NCI-H69 (cell line): ENCODE measurements around the gene SENP8.
A peak's percentile ranks its signal among the peaks of the same experiment; 100 is the strongest.

Experiments used
- DNase-seq: peaks from one replicate; lab custom pipeline; 2025; lab: John Stamatoyannopoulos, UW

SENP8 gene

GRCh38 chr15:72113347-72114031 is 4.7 kb upstream of the SENP8 start:
- no peak for DNase-seq

GRCh38 chr15:72116731-72117485 is 1.3 kb upstream of the SENP8 start:
- peak; percentile 55 for DNase-seq

DNA sequence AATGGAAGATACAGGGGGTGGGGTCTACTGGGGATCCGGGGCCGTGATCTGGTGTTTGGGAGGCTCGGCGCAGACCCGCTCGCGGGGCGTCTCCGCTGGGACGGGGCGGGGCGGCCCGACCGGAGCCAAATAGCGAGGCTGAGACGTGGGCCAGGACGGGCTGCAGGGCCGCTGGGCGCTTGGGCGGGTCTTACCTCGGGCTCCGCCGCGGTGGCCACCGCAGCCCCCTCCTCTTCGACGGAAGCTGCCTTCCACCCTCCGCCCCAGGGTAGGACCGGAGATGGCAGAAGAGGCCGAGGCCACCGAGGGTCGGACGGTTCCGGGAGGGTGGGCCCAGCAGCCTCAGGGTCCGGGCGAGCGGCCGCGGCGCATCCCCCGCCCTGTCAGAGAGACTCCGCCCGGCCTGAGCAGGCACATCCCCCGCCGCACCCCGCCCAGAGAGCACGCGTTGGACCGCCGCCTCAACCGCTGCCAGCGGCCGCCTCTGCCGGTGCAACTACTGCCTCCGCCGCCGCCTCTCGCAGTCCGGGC is 652 bp upstream of the SENP8 start:
- no peak for DNase-seq

DNA sequence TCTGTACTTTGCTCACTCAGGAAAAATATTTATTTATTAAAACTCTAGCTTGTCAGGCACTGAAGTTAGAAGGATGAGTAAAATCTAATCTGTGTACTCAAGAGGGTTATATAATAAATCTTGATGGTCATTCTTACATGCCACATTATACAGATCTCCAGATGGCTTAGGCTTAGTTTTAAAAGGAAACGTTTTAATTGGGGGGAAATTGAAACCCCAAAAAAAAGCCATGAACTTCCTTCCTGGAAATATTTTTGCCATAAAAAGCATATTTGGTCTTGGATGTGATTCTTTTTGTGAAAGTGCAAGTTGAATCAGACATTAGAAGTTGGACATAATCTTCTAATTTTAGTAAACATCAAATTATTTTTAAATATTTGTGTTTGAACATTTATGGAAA is 6.0 kb downstream of the SENP8 start:
- no peak for DNase-seq

DNA sequence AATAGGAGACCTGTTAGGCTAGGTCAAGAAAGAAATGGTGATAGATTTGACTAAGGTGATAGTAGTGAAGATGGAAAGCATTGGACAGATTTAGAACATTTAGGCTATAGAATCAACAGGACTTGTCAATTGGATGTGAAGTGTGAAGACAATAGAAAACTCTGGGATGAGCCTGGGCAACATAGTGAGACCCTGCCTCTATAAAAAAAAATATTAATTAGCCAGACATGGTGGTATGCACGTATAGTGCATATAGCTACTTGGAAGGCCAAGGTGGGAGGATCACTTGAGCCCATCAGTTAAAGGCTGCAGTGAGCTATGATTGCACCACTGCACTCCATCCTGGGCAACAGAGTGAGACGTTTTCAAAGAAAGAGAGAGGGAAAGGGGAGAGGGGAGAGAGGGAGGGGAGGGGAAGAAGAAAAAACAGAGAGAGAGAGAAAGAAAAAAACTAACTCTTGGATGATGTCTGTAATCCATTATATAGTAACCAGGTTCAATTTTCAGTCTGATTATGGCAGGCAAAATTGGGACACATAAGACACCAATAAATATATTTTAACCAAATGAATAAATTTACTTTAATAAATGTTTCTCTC is 9.6 kb downstream of the SENP8 start:
- DNase-seq = no peak

DNA sequence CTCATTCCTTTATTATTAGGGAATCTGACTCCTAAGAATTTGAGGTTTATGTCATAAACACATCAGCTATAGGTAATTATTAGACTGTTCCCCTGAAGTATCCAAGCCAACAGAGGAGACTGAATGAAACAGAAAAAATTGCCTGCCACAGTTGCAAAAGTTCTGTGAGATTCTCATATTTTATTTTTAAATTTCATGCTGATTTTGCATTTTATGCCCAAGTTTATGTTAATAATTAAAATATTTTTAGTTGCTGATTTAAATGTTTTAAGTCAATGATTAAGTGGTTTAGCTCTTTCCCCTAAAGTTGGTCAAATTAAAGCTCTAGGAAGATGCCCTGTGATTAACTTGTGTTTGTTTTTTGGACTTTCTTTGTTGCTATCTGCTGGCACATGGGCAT is 10.2 kb downstream of the SENP8 start:
- no peak for DNase-seq

DNA sequence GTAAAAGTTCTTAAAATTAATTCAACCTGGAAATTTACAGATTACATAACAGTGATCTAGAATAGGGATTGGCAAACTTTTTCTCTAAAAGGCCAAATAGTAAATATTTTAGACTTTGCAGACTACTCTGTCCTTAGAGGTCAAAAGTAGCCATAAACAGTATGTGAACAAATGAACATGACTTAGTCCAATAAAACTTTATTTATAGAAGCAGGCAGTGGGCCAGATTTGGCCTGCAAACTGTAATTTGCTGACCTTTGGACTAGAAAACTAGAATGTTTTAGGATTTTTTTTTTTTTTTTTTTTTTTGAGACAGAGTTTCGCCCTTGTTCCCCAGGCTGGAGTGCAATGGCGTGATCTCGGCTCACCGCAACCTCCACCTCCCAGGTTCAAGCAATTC is 12.1 kb downstream of the SENP8 start:
- DNase-seq = no peak

- no peak for DNase-seq
These were observed 13.7 kb downstream of the SENP8 start for GRCh38 chr15:72131922-72132321.

- DNase-seq = no peak
These were observed 15.0 kb downstream of the SENP8 start for GRCh38 chr15:72133211-72133610.

DNA sequence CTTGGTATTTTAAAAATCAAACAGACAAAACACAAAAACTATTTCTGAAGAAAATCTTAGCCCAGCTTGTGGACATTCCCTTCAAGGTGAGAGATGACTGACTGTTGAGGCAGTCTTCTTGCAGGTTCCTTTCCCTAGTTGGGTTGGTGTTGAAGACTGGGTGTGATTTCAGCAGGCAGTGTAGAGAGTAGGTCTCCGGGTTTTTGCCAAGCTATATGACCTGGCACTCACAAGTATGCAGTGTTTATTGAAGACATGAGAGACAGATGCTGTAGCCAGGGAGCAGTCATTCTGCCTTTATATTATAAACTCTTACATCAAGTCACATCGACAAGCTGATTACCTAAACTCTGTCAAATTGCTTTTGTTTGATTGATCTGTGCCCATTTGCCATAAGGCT is 17.5 kb downstream of the SENP8 start:
- DNase-seq = peak; percentile 85

DNA sequence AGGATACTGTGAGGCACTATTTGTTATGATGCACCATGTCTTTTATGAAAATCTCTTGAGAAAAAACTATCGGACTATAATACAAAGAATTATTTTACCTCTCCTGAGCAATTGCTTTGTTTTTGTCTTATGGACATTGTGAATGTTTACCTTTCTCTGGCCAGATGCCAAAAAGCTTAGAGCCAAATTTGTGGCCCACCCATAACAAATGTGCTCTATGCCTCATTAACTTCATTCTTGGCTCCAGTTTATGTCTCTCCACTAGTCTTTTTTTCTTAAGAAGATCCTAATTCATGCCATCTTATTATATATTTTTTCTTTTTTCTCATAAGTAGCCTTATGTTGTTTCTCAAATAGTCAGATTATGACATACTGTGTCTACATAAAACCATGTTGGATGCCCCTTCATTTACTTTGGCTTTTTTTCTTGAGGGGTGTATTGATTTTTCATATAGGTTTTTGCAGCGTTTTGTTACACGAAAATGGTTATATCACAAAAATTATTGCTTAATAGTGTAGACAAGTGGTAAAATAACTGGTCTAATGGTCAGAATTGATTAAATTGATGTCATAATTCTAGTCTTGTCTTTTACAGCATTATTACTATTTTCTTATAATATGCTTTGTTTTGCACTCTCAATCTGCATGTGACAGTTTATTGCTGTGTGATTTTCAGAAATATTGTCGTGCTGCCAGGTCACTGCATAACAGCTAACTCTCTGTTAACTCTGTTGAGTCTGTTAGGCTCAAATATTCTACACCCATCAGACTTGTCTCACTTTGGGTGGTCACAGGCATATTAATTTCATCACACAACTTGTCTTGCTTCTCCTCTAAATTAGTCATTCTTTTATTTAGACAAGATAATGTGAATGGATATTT is 18.2 kb downstream of the SENP8 start:
- DNase-seq = peak; percentile 95

DNA sequence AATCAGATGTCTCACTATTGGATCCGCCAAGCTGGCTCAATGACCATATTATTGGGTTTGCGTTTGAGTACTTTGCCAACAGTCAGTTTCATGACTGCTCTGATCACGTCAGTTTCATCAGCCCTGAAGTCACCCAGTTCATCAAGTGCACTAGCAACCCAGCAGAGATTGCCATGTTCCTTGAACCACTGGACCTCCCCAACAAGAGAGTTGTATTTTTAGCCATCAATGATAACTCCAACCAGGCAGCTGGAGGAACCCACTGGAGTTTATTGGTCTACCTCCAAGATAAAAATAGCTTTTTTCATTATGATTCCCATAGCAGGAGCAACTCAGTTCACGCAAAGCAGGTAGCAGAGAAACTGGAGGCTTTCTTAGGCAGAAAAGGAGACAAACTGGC is 21.5 kb downstream of the SENP8 start:
- DNase-seq = no peak

DNA sequence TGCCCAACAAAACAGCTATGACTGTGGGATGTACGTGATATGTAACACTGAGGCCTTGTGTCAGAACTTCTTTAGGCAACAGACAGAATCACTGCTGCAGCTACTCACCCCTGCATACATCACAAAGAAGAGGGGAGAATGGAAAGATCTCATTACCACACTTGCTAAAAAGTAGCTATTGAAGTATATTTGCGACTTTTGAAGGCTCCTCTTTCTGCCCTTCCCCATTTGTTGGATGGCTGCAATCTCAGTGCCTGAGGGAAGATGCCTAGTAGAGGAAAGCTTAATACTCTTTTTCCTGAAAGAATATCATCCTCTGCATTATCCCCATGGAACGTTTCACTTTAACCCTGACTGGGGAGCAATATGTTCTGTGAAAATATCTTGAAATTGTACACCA is 21.9 kb downstream of the SENP8 start:
- DNase-seq = no peak

- DNase-seq = no peak
These were observed 23.2 kb downstream of the SENP8 start for GRCh38 chr15:72141171-72142084.

DNA sequence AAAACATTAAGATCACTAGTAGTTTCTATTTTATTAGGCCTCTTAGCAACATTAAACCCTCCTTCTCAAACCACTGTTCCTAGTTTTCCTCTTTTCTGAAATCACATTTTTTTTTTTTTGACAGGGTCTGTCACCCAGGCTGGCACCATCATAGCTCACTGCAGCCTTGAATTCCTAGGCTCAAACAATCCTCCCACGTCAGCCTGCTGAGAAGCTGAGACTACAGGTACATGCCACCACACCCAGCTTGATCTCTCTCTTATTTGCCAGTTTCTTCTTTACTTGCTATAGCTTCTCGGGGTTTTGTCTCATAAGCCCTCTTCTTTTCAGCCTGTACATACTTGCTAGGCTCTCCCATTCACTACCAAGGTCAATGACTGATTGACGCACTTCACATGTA is 28.0 kb downstream of the SENP8 start:
- DNase-seq = no peak

GRCh38 chr15:72146934-72147333 is 28.7 kb downstream of the SENP8 start:
- DNase-seq = no peak

- no peak for DNase-seq
These were observed 29.2 kb downstream of the SENP8 start for GRCh38 chr15:72147418-72147817.

DNA sequence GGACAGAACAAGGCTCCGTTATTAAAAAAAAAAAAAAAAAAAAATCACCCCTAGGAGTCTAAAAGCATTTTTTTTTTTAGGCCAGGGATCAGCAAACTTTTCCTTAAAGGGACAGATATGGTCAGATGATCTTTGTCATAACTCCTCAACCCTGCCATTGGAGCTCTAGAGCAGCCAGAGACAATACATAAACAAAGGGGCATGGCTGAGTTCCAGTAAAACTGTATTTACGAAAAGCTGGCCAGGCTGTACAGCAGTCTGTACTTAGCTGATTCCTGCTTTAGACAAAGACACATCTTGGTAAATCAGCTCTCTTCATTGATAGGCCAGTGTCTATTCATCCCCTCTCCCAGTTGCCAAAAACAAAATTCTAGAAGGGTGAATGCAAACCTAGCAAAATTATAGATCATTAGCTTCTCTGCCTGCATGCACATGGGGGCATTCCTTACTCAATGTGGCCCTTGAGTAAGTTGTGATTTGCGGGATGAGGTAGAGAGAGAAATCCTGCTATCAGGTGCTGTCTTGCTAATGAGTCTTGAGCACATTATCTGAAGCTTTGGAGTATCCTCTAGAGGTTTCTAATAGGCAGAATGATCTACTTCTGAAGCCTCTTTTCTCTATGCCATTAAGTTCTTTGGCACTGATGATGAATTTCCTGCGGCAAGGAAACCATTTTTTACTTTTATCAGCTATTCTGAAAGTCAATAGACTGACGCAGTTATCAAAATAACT is 35.2 kb downstream of the SENP8 start:
- DNase-seq = peak; percentile 19

- DNase-seq = no peak
These were observed 36.1 kb downstream of the SENP8 start for GRCh38 chr15:72154316-72154715.

DNA sequence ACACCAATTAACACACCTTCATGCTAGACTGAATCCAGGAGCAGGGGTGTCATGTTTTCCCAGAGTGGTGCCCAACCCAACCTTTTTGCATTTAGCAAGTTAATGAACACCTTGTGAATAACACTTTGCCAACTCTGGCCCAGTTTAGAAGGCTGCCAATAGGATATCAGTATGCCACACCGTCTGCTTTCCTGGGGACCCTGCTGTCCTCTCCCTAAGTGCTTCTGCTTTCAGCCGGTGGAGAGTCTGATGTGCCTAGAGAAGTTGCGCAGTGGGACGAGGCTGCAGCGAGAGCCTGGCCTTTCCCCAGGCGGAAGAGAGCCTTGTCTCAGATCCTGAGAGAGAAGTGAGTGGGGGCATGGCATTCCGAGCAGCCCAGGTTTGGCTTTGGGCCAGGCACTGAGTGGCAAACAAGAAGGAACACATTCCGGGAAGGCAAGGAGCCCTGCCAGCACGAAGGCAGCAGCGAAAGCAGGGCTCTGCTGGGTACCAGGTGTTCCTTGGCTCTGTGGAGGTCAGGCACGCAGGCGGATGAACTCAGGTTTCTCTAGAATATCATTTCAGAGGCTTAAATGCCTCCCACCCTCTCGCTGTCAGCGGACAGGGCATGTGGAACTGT is 36.9 kb downstream of the SENP8 start:
- DNase-seq = peak; percentile 88
